Activated naive CD8-positive, alpha-beta T cell treated with anti-CD3 and anti-CD28 coated beads for 36 hours (primary cell): ENCODE results near the gene PLA1A. TPM values are rescaled to one million over a fixed set of nuclear protein-coding genes. Genes with fewer than 3 reads are reported as not detected.

ENCODE experiments used
- DNase-seq: peaks from one replicate; pipeline ENCODE4 v3.0.0; 2021
- H3K27ac Mint-ChIP-seq: one replicate; pipeline ENCODE4 v1.8.0; 2022; ENCODE audit warnings: mild to moderate bottlenecking, moderate library complexity, mixed read lengths
- H3K27me3 Mint-ChIP-seq: one replicate; pipeline ENCODE4 v1.8.0; 2022; ENCODE audit warnings: mild to moderate bottlenecking, mixed read lengths
- H3K36me3 Mint-ChIP-seq: one replicate; pipeline ENCODE4 v1.8.0; 2021; ENCODE audit warnings: mild to moderate bottlenecking, mixed read lengths
- H3K4me1 Mint-ChIP-seq: one replicate; pipeline ENCODE4 v1.8.0; 2021; ENCODE audit warnings: mixed read lengths
- H3K4me3 Mint-ChIP-seq: one replicate; pipeline ENCODE4 v1.8.0; 2022; ENCODE audit warnings: mild to moderate bottlenecking, moderate library complexity, mixed read lengths
- H3K9me3 Mint-ChIP-seq: one replicate; pipeline ENCODE4 v1.8.0; 2022; ENCODE audit warnings: mixed read lengths
- total RNA-seq, 2 experiments: library from RNA; stranded (reverse); gene quantifications; one replicate each; pipeline ENCODE4 v1.2.3, GENCODE V29; 2021

Gene PLA1A
- total RNA-seq, 2 experiments from 2014 or later = not detected

GRCh38 chr3:119613872-119614271, 16.2 kb downstream of the PLA1A start:
- Mint-ChIP-seq H3K36me3 (no peaks in the 10 kb centered on the region), H3K4me1 (no peaks in the 10 kb centered on the region), H3K27me3 (peaks cover 16% of the 10 kb centered on the region), H3K4me3 (no peak overlapping the region), H3K27ac (no peak overlapping the region), H3K9me3 (no peaks in the 10 kb centered on the region)
- DNase-seq = no peak

GRCh38 chr3:119616056-119616455, 18.4 kb downstream of the PLA1A start:
- Mint-ChIP-seq H3K4me1 (no peaks in the 10 kb centered on the region), H3K27ac (no peak overlapping the region), H3K4me3 (no peak overlapping the region), H3K36me3 (no peaks in the 10 kb centered on the region), H3K27me3 (peaks cover 5% of the 10 kb centered on the region), H3K9me3 (no peaks in the 10 kb centered on the region)
- no peak for DNase-seq

GRCh38 chr3:119619094-119619493, 21.4 kb downstream of the PLA1A start:
- DNase-seq = no peak
- H3K4me3 Mint-ChIP-seq = no peak overlapping the region
- H3K36me3 Mint-ChIP-seq = no peaks in the 10 kb centered on the region
- H3K27me3 Mint-ChIP-seq = no peaks in the 10 kb centered on the region
- no peaks in the 10 kb centered on the region for H3K4me1 Mint-ChIP-seq
- H3K27ac Mint-ChIP-seq = no peak overlapping the region
- H3K9me3 Mint-ChIP-seq = no peaks in the 10 kb centered on the region

GRCh38 chr3:119620899-119621298, 23.2 kb downstream of the PLA1A start:
- no peaks in the 10 kb centered on the region for H3K4me1 Mint-ChIP-seq
- DNase-seq = no peak
- H3K9me3 Mint-ChIP-seq = no peaks in the 10 kb centered on the region
- H3K27me3 Mint-ChIP-seq = peaks cover 8% of the 10 kb centered on the region
- no peak overlapping the region for H3K4me3 Mint-ChIP-seq
- no peak overlapping the region for H3K27ac Mint-ChIP-seq
- no peaks in the 10 kb centered on the region for H3K36me3 Mint-ChIP-seq

GRCh38 chr3:119624002-119624720, 26.5 kb downstream of the PLA1A start:
- Mint-ChIP-seq H3K9me3 (no peaks in the 10 kb centered on the region), H3K27ac (no peak overlapping the region), H3K4me3 (no peak overlapping the region), H3K4me1 (peaks cover 21% of the 10 kb centered on the region), H3K27me3 (peaks cover 12% of the 10 kb centered on the region), H3K36me3 (no peaks in the 10 kb centered on the region)
- DNase-seq = no peak

- Mint-ChIP-seq H3K27ac (no peak overlapping the region), H3K27me3 (peaks cover 12% of the 10 kb centered on the region), H3K36me3 (no peaks in the 10 kb centered on the region)
Observed at GRCh38 chr3:119625451-119626153, 27.9 kb downstream of the PLA1A start.

GRCh38 chr3:119626196-119626595, 28.5 kb downstream of the PLA1A start:
- Mint-ChIP-seq H3K27ac (no peak overlapping the region), H3K9me3 (no peaks in the 10 kb centered on the region), H3K4me1 (peaks cover 21% of the 10 kb centered on the region), H3K36me3 (no peaks in the 10 kb centered on the region), H3K4me3 (no peak overlapping the region), H3K27me3 (peaks cover 12% of the 10 kb centered on the region)
- no peak for DNase-seq

More at GRCh38 chr3:119625451-119626153, 27.9 kb downstream of the PLA1A start:
- peaks cover 21% of the 10 kb centered on the region for H3K4me1 Mint-ChIP-seq
- H3K9me3 Mint-ChIP-seq = no peaks in the 10 kb centered on the region
- no peak overlapping the region for H3K4me3 Mint-ChIP-seq
- no peak for DNase-seq

- peaks cover 12% of the 10 kb centered on the region for H3K27me3 Mint-ChIP-seq
- H3K4me1 Mint-ChIP-seq = peaks cover 21% of the 10 kb centered on the region
- no peak overlapping the region for H3K27ac Mint-ChIP-seq
- no peaks in the 10 kb centered on the region for H3K9me3 Mint-ChIP-seq
- H3K36me3 Mint-ChIP-seq = no peaks in the 10 kb centered on the region
- peak; percentile 10 for DNase-seq
- no peak overlapping the region for H3K4me3 Mint-ChIP-seq
Observed at GRCh38 chr3:119627461-119627860, 29.8 kb downstream of the PLA1A start.

- peak; percentile 24 for DNase-seq
- H3K27ac Mint-ChIP-seq = no peak overlapping the region
- no peak overlapping the region for H3K4me3 Mint-ChIP-seq
- H3K4me1 Mint-ChIP-seq = peaks cover 21% of the 10 kb centered on the region
- no peaks in the 10 kb centered on the region for H3K9me3 Mint-ChIP-seq
- H3K36me3 Mint-ChIP-seq = no peaks in the 10 kb centered on the region
- peaks cover 12% of the 10 kb centered on the region for H3K27me3 Mint-ChIP-seq
Observed at GRCh38 chr3:119628390-119628789, 30.7 kb downstream of the PLA1A start.

GRCh38 chr3:119628816-119629445, 31.2 kb downstream of the PLA1A start:
- no peaks in the 10 kb centered on the region for H3K9me3 Mint-ChIP-seq
- no peak overlapping the region for H3K27ac Mint-ChIP-seq
- H3K27me3 Mint-ChIP-seq = peaks cover 12% of the 10 kb centered on the region
- no peak for DNase-seq
- peaks cover 21% of the 10 kb centered on the region for H3K4me1 Mint-ChIP-seq
- no peak overlapping the region for H3K4me3 Mint-ChIP-seq
- no peaks in the 10 kb centered on the region for H3K36me3 Mint-ChIP-seq

- H3K4me1 Mint-ChIP-seq = peaks cover 21% of the 10 kb centered on the region
- no peak overlapping the region for H3K27ac Mint-ChIP-seq
- no peaks in the 10 kb centered on the region for H3K9me3 Mint-ChIP-seq
- no peak overlapping the region for H3K4me3 Mint-ChIP-seq
- H3K36me3 Mint-ChIP-seq = no peaks in the 10 kb centered on the region
- H3K27me3 Mint-ChIP-seq = peaks cover 5% of the 10 kb centered on the region
- DNase-seq = no peak
Observed at GRCh38 chr3:119630128-119630879, 32.6 kb downstream of the PLA1A start.

GRCh38 chr3:119630880-119631329, 33.2 kb downstream of the PLA1A start:
- Mint-ChIP-seq H3K36me3 (no peaks in the 10 kb centered on the region), H3K9me3 (no peaks in the 10 kb centered on the region), H3K27ac (no peak overlapping the region), H3K4me1 (peaks cover 21% of the 10 kb centered on the region), H3K27me3 (peaks cover 4% of the 10 kb centered on the region), H3K4me3 (no peak overlapping the region)
- DNase-seq = no peak

GRCh38 chr3:119631516-119631915, 33.8 kb downstream of the PLA1A start:
- Mint-ChIP-seq H3K27me3 (peaks cover 4% of the 10 kb centered on the region), H3K36me3 (no peaks in the 10 kb centered on the region), H3K4me3 (no peak overlapping the region), H3K27ac (no peak overlapping the region), H3K4me1 (peaks cover 19% of the 10 kb centered on the region), H3K9me3 (no peaks in the 10 kb centered on the region)
- DNase-seq = no peak

GRCh38 chr3:119632216-119632615, 34.5 kb downstream of the PLA1A start:
- Mint-ChIP-seq H3K27me3 (peaks cover 4% of the 10 kb centered on the region), H3K4me3 (no peak overlapping the region), H3K27ac (no peak overlapping the region), H3K4me1 (peaks cover 15% of the 10 kb centered on the region), H3K9me3 (no peaks in the 10 kb centered on the region), H3K36me3 (no peaks in the 10 kb centered on the region)
- no peak for DNase-seq

- Mint-ChIP-seq H3K4me1 (peaks cover 13% of the 10 kb centered on the region), H3K27me3 (peaks cover 4% of the 10 kb centered on the region), H3K36me3 (peaks cover 1% of the 10 kb centered on the region), H3K4me3 (no peak overlapping the region), H3K27ac (no peak overlapping the region), H3K9me3 (no peaks in the 10 kb centered on the region)
- DNase-seq = no peak
Observed at GRCh38 chr3:119632829-119633228, 35.1 kb downstream of the PLA1A start.
